Endothelial cell of umbilical vein (primary cell): ENCODE measurements around the gene MYH16.
"Not testable (repeated sequence)": the region's sequence is repeated elsewhere in the genome, so short reads cannot be mapped to it uniquely, and the experiment has no call there.

Experiments used
- EZH2 ChIP-seq: IDR thresholded peaks from 2 replicates; pipeline ENCODE4 v1.6.1; 2012; ENCODE audit warnings: borderline replicate concordance, low read depth, mild to moderate bottlenecking, moderate library complexity, low read length, inconsistent platforms; ENCODE audit not compliant: severe bottlenecking
- FOS ChIP-seq: IDR thresholded peaks from 2 replicates; pipeline ENCODE4 v1.6.1; 2011; ENCODE audit warnings: mild to moderate bottlenecking, low read length, moderate library complexity, borderline replicate concordance; ENCODE audit not compliant: insufficient read depth
- GATA2 ChIP-seq: IDR thresholded peaks from 2 replicates; pipeline ENCODE4 v1.7.0; 2011; ENCODE audit warnings: low read depth, mild to moderate bottlenecking, moderate library complexity, mixed read lengths, low read length; ENCODE audit not compliant: insufficient read length, insufficient read depth
- JUN ChIP-seq: IDR thresholded peaks from 2 replicates; pipeline ENCODE4 v1.6.1; 2011; ENCODE audit warnings: borderline replicate concordance, low read depth; ENCODE audit not compliant: insufficient read length, insufficient read depth
- MAX ChIP-seq: IDR thresholded peaks from 2 replicates; pipeline ENCODE4 v1.6.1; 2011; ENCODE audit not compliant: insufficient read depth, insufficient read length
- POLR2A ChIP-seq: IDR thresholded peaks from 2 replicates; pipeline ENCODE4 v1.6.1; 2012; ENCODE audit warnings: low read depth, mild to moderate bottlenecking, control low read depth, low read length
- POLR2AphosphoS5 ChIP-seq: IDR thresholded peaks from 2 replicates; pipeline ENCODE4 v1.6.1; 2012; ENCODE audit warnings: low read depth, mild to moderate bottlenecking, control low read depth, low read length, moderate library complexity; ENCODE audit not compliant: insufficient read depth
- TF ChIP-seq, protein P1 (sequence below), 2 donors: IDR thresholded peaks; 1 replicate in 1 of 2; 2 replicates in 1 of 2; pipeline ENCODE4 v1.5.1; 2011; ENCODE audit warnings: low read length in 2 of 2, mild to moderate bottlenecking in 2 of 2, moderate library complexity in 2 of 2, control low read depth in 1 of 2, inconsistent platforms in 1 of 2, low read depth in 1 of 2; ENCODE audit not compliant: insufficient read depth in 1 of 2; ENCODE audit errors: extremely low read depth in 1 of 2

- not testable (repeated sequence) for TF ChIP-seq POLR2AphosphoS5, JUN, EZH2, POLR2A, FOS, MAX, GATA2
- TF ChIP-seq, protein P1, sequence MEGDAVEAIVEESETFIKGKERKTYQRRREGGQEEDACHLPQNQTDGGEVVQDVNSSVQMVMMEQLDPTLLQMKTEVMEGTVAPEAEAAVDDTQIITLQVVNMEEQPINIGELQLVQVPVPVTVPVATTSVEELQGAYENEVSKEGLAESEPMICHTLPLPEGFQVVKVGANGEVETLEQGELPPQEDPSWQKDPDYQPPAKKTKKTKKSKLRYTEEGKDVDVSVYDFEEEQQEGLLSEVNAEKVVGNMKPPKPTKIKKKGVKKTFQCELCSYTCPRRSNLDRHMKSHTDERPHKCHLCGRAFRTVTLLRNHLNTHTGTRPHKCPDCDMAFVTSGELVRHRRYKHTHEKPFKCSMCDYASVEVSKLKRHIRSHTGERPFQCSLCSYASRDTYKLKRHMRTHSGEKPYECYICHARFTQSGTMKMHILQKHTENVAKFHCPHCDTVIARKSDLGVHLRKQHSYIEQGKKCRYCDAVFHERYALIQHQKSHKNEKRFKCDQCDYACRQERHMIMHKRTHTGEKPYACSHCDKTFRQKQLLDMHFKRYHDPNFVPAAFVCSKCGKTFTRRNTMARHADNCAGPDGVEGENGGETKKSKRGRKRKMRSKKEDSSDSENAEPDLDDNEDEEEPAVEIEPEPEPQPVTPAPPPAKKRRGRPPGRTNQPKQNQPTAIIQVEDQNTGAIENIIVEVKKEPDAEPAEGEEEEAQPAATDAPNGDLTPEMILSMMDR (IDR thresholded peaks at IDR 0.05; ENCODE audit: extremely low read depth in 1 of 2, insufficient read depth in 1 of 2, low read depth in 1 of 2, low read length in 2 of 2) = not testable (repeated sequence)
These were observed 85.9 kb downstream of the MYH16 start for GRCh38 chr7:99358521-99358920.
